ENCODE data around the gene NR1I2.

Gene NR1I2

GRCh38 chr3:119779731-119780383 is 2.0 kb upstream of the NR1I2 start:
- no peak for DNase-seq (ENCODE audit: low read depth, low spot score)

DNA sequence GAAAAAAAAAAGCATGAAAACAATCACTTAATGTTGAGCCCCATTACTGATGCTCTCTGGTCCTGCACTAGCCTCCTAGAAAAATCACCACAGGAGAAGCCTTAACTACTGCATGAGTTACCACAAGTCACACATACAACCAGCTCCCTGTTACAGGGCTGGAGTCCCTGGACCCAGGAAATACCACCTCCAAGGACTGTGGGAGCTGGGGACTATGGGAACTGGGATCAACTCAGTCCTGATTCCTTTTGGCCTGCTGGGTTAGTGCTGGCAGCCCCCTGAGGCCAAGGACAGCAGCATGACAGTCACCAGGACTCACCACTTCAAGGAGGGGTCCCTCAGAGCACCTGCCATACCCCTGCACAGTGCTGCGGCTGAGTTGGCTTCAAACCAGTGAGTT is 559 bp downstream of the NR1I2 start:
- no peak for DNase-seq (ENCODE audit: low read depth, low spot score)

DNA sequence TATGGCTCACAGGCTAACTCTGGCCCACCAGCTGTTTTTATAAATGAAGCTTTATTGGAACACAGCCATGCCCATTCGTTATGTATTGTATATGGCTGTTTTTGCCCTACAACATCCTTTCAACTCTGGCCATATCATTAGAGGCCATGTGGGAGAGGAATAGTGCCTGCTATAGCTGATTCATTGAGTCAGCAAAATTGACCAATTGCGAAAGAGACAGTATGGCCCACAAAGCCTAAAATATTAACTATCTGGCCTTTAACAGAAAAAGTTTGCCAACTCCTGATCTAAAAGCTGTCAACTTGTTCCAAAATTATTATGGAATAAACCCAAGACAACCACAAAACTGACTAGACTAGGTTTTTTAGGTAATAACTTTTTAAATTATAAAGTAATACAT is 1.4 kb downstream of the NR1I2 start:
- no peak for DNase-seq (ENCODE audit: low read depth, low spot score)

- no peak for DNase-seq (ENCODE audit: low read depth, low spot score)
Observed at GRCh38 chr3:119783883-119784282, 2.0 kb downstream of the NR1I2 start.

DNA sequence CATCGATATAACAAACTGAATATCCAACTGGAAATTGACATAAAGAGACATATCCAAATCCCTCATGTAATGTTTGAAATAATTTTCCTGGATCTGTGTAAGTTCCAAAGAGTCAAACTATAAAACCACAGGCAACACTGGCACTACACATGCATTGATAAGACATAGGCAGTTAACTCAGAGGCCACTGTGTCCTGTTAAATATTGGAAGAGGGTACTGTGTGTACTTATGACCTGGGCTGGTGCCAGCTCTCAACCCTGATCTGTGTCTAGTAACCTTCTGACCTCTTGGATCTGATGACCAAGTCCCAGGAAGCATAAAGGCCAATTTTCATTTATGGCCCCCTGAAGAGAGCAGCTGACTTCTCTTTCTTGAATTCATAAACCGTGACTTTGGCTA is 4.5 kb downstream of the NR1I2 start:
- DNase-seq (ENCODE audit: low read depth, low spot score), result no peak

- DNase-seq (ENCODE audit: low read depth, low spot score), result no peak
Observed at GRCh38 chr3:119790369-119790768, 8.5 kb downstream of the NR1I2 start.

DNA sequence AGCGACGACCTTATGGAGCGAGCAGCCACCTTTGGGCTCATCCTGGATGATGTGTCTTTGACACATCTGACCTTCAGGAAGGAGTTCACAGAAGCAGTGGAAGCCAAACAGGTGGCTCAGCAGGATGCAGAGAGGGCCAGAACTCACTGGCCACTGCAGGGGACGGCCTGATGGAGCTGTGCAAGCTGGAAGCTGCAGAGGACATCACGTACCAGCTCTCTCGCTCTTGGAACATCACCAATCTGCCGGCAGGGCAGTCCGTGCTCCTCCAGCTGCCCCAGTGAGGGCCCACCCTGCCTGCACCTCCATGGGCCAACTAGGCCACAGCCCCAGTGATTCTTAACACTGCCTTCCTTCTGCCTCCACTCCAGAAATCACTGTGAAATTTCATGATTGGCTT is 10.4 kb downstream of the NR1I2 start:
- no peak for DNase-seq (ENCODE audit: low read depth, low spot score)

- no peak for DNase-seq (ENCODE audit: low read depth, low spot score)
Observed at GRCh38 chr3:119794401-119794800, 12.5 kb downstream of the NR1I2 start.

GRCh38 chr3:119794971-119795612 is 13.2 kb downstream of the NR1I2 start:
- no peak for DNase-seq (ENCODE audit: low read depth, low spot score)

GRCh38 chr3:119795849-119796248 is 13.9 kb downstream of the NR1I2 start:
- no peak for DNase-seq (ENCODE audit: low read depth, low spot score)

- DNase-seq (ENCODE audit: low read depth, low spot score), result no peak
Observed at GRCh38 chr3:119796368-119796767, 14.5 kb downstream of the NR1I2 start.

- DNase-seq (ENCODE audit: low read depth, low spot score), result no peak
Observed at GRCh38 chr3:119796785-119797184, 14.9 kb downstream of the NR1I2 start.

- no peak for DNase-seq (ENCODE audit: low read depth, low spot score)
Observed at GRCh38 chr3:119800844-119801243, 18.9 kb downstream of the NR1I2 start.

GRCh38 chr3:119808244-119808643 is 26.3 kb downstream of the NR1I2 start:
- DNase-seq (ENCODE audit: low read depth, low spot score), result no peak

DNA sequence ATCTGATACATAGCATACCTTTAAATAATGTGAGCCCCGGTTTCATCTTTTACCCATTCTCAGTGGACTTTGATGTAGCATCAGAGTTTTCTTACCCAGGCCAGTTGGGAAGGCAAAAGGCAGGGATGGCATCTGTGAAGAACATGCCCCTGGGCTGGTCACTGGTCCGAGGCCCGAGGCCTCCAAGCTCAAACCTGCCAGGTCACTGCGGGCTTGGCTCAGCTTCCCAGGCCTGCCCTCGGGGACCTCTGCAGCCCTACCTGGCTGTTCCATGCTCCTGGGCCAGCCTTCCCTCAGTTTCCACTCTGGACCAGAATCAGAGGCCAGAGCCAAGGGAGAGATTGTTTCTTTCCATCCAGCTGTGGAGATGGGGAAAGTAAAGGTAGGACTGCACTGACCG is 26.9 kb downstream of the NR1I2 start:
- DNase-seq (ENCODE audit: low read depth, low spot score), result no peak

GRCh38 chr3:119809249-119810017 is 27.5 kb downstream of the NR1I2 start:
- DNase-seq (ENCODE audit: low read depth, low spot score), result no peak

GRCh38 chr3:119810018-119810435 is 28.1 kb downstream of the NR1I2 start:
- DNase-seq (ENCODE audit: low read depth, low spot score), result no peak

GRCh38 chr3:119812491-119813058 is 30.7 kb downstream of the NR1I2 start:
- no peak for DNase-seq (ENCODE audit: low read depth, low spot score)

DNA sequence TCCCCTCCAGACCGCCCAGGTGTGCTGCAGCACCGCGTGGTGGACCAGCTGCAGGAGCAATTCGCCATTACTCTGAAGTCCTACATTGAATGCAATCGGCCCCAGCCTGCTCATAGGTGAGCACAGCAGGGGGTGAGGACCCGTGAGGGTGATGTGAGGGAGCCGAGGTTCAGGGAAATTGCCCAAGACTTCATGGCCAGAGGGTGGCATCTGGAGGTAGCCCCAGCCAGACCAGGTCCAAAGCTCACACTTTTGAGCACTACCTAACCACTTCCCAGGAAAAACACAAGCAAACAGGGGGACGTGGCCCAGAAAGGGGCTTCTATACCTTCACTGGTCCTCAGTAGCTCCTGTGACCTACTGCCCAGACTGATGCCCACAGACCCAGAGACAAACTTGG is 33.8 kb downstream of the NR1I2 start:
- no peak for DNase-seq (ENCODE audit: low read depth, low spot score)

GRCh38 chr3:119817071-119817470 is 35.2 kb downstream of the NR1I2 start:
- DNase-seq (ENCODE audit: low read depth, low spot score), result no peak

DNA sequence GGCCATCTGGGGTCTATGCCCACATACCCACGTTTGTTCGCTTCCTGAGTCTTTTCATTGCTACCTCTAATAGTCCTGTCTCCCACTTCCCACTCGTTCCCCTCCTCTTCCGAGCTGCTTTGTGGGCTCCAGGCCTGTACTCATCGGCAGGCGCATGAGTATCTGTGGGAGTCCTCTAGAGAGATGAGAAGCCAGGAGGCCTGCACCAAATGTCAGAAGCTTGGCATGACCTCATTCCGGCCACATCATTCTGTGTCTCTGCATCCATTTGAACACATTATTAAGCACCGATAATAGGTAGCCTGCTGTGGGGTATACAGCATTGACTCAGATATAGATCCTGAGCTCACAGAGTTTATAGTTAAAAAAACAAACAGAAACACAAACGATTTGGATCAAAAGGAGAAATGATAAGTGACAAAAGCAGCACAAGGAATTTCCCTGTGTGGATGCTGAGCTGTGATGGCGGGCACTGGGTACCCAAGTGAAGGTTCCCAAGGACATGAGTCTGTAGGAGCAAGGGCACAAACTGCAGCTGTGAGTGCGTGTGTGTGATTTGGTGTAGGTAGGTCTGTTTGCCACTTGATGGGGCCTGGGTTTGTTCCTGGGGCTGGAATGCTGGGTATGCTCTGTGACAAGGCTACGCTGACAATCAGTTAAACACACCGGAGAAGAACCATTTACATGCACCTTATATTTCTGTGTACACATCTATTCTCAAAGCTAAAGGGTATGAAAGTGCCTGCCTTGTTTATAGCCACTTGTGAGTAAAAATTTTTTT is 35.9 kb downstream of the NR1I2 start:
- DNase-seq (ENCODE audit: low read depth, low spot score), result no peak

DNA sequence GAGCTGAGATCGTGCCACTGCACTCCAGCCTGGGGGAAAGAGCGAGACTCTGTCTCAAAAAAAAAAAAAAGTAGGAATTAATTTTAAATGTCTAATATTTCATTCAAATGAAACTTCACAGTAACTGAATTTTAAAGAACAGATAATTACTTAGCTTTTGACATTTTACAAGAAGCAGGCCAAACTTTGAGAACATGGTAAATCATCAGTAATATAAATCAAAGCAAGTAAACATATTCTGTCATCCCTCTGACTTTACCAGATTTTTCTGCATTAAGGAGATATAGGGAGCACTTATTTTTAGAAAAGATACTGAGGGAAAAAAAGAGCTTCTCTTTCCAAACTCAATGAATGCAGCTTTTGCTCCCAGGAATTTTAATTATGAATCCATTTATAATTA is 37.0 kb downstream of the NR1I2 start:
- no peak for DNase-seq (ENCODE audit: low read depth, low spot score)
